ENCODE measurements around the gene PRR7.

PRR7 gene

GRCh38 chr5:177482359-177482795 is 35.8 kb downstream of the PRR7 start:
- H4K20me1 ChIP-seq (ENCODE audit: insufficient read depth, low read length) = no peaks in the 10 kb centered on the region
- no peaks in the 10 kb centered on the region for H3K36me3 ChIP-seq (replicated peaks; ENCODE audit: insufficient read depth, low read length)
- no peak for DNase-seq
- no peak for TF ChIP-seq EZH2 (optimal IDR thresholded peaks at IDR 0.05; ENCODE audit: low read depth, low read length)
- no peak for TF ChIP-seq CTCF (IDR thresholded peaks at IDR 0.05; ENCODE audit: low read length)
- TF ChIP-seq EZH2phosphoT487 (IDR thresholded peaks at IDR 0.05; ENCODE audit: low read length) = no peak
- H3K27ac ChIP-seq (ENCODE audit: low read length) = no peak overlapping the region
- H3K79me2 ChIP-seq (ENCODE audit: low read length) = no peaks in the 10 kb centered on the region
- no peak overlapping the region for H2AFZ ChIP-seq (ENCODE audit: low read length)
- no peaks in the 10 kb centered on the region for H3K27me3 ChIP-seq (replicated peaks; ENCODE audit: insufficient read depth, low read length)
- H3K9ac ChIP-seq (ENCODE audit: low read length) = no peak overlapping the region
- H3K4me2 ChIP-seq (ENCODE audit: low read depth, low read length) = no peak overlapping the region
- no peaks in the 10 kb centered on the region for H3K9me3 ChIP-seq (replicated peaks; ENCODE audit: insufficient read depth, low read length)
- H3K4me3 ChIP-seq (ENCODE audit: low read length) = no peak overlapping the region
- no peaks in the 10 kb centered on the region for H3F3A ChIP-seq (ENCODE audit: insufficient read depth, low read length)
- no peaks in the 10 kb centered on the region for H3K9me2 ChIP-seq (replicated peaks; ENCODE audit: insufficient read depth, low read length)
- H3K4me1 ChIP-seq (ENCODE audit: low read length) = no peaks in the 10 kb centered on the region

- Histone ChIP-seq H3K36me3 (replicated peaks; ENCODE audit: insufficient read depth, low read length) (no peaks in the 10 kb centered on the region), H4K20me1 (ENCODE audit: insufficient read depth, low read length) (no peaks in the 10 kb centered on the region), H2AFZ (ENCODE audit: low read length) (no peak overlapping the region), H3K9me2 (replicated peaks; ENCODE audit: insufficient read depth, low read length) (no peaks in the 10 kb centered on the region), H3K9me3 (replicated peaks; ENCODE audit: insufficient read depth, low read length) (no peaks in the 10 kb centered on the region), H3K4me2 (ENCODE audit: low read depth, low read length) (no peak overlapping the region), H3K27ac (ENCODE audit: low read length) (no peak overlapping the region), H3K9ac (ENCODE audit: low read length) (no peak overlapping the region), H3F3A (ENCODE audit: insufficient read depth, low read length) (no peaks in the 10 kb centered on the region), H3K79me2 (ENCODE audit: low read length) (no peaks in the 10 kb centered on the region), H3K4me1 (ENCODE audit: low read length) (no peaks in the 10 kb centered on the region), H3K4me3 (ENCODE audit: low read length) (no peak overlapping the region), H3K27me3 (replicated peaks; ENCODE audit: insufficient read depth, low read length) (no peaks in the 10 kb centered on the region)
- DNase-seq = no peak
- no peak for TF ChIP-seq EZH2 (optimal IDR thresholded peaks at IDR 0.05; ENCODE audit: low read depth, low read length)
- TF ChIP-seq CTCF (IDR thresholded peaks at IDR 0.05; ENCODE audit: low read length) = no peak
- TF ChIP-seq EZH2phosphoT487 (IDR thresholded peaks at IDR 0.05; ENCODE audit: low read length) = no peak
Measured at GRCh38 chr5:177483042-177483441, 36.4 kb downstream of the PRR7 start.

- TF ChIP-seq CTCF (IDR thresholded peaks at IDR 0.05; ENCODE audit: low read length) = no peak
- no peak for TF ChIP-seq EZH2 (optimal IDR thresholded peaks at IDR 0.05; ENCODE audit: low read depth, low read length)
- no peak for TF ChIP-seq EZH2phosphoT487 (IDR thresholded peaks at IDR 0.05; ENCODE audit: low read length)
- Histone ChIP-seq H4K20me1 (ENCODE audit: insufficient read depth, low read length) (no peaks in the 10 kb centered on the region), H3K4me3 (ENCODE audit: low read length) (no peak overlapping the region), H3K79me2 (ENCODE audit: low read length) (no peaks in the 10 kb centered on the region), H3F3A (ENCODE audit: insufficient read depth, low read length) (no peaks in the 10 kb centered on the region), H3K9ac (ENCODE audit: low read length) (no peak overlapping the region), H3K27me3 (replicated peaks; ENCODE audit: insufficient read depth, low read length) (no peaks in the 10 kb centered on the region), H3K9me2 (replicated peaks; ENCODE audit: insufficient read depth, low read length) (no peaks in the 10 kb centered on the region), H3K27ac (ENCODE audit: low read length) (no peak overlapping the region), H3K36me3 (replicated peaks; ENCODE audit: insufficient read depth, low read length) (no peaks in the 10 kb centered on the region), H3K9me3 (replicated peaks; ENCODE audit: insufficient read depth, low read length) (no peaks in the 10 kb centered on the region), H3K4me1 (ENCODE audit: low read length) (peaks cover 4% of the 10 kb centered on the region; the same call in 1 of the 2 replicates), H2AFZ (ENCODE audit: low read length) (no peak overlapping the region), H3K4me2 (ENCODE audit: low read depth, low read length) (no peak overlapping the region)
- no peak for DNase-seq
Measured at GRCh38 chr5:177483994-177484901, 37.6 kb downstream of the PRR7 start.

Measured in MM.1S (cell line).